ENCODE data around the gene TAF8. TPM values are rescaled to one million over a fixed set of nuclear protein-coding genes. Genes with fewer than 3 reads are reported as not detected.
A peak's percentile ranks its signal among the peaks of the same experiment; 100 is the strongest.

The TAF8 gene
- polyA plus RNA-seq, 1 of the 3 experiments (the other 2 are of a cell fraction), result 27.8 TPM

- Histone ChIP-seq H4K20me1 (ENCODE audit: insufficient read depth) (no peaks in the 10 kb centered on the region), H3F3A (replicated peaks; ENCODE audit: insufficient read depth) (peaks cover 3% of the 10 kb centered on the region), H3K4me1 (ENCODE audit: control insufficient read depth in 1 of 2, insufficient read depth in 2 of 2, low read depth in 1 of 2, low read length in 1 of 2) (no peaks in the 10 kb centered on the region), H3K27me3 (ENCODE audit: insufficient read depth) (no peaks in the 10 kb centered on the region), H3K9ac (no peak overlapping the region), H3K4me3 (ENCODE audit: low read depth in 2 of 2, low read length in 1 of 2) (no peak overlapping the region), H2AFZ (ENCODE audit: low read depth) (no peak overlapping the region), H3K36me3 (replicated peaks in 1 of 2; ENCODE audit: control insufficient read depth in 1 of 2, insufficient read depth in 2 of 2, low read length in 1 of 2) (peaks cover under 1 to 1% of the 10 kb centered on the region in 2 experiments), H3K9me2 (no peaks in the 10 kb centered on the region), H3K27ac (ENCODE audit: low read depth in 2 of 2, low read length in 1 of 2) (no peak overlapping the region), H3K79me2 (ENCODE audit: insufficient read depth) (no peaks in the 10 kb centered on the region), H3K4me2 (no peak overlapping the region), H3K9me3 (no peaks in the 10 kb centered on the region)
- CTCF ChIA-PET, result interaction anchor here (0.6 to 18.1 kb wide), 5 partner anchors 10 to 82 kb away, joined by 3 to 159 read pairs (median 3); no protein-coding TSS in a partner anchor
- POLR2A ChIA-PET, result no interaction called here
- no peak for TF ChIP-seq USF2 (IDR thresholded peaks at IDR 0.05; ENCODE audit: borderline replicate concordance, low read depth, low read length)
- TF ChIP-seq NFIC (IDR thresholded peaks at IDR 0.05; ENCODE audit: borderline replicate concordance), result no peak
- no peak for TF ChIP-seq IRF3 (IDR thresholded peaks at IDR 0.05; ENCODE audit: low read depth, low read length)
- TF ChIP-seq MXI1 (IDR thresholded peaks at IDR 0.05; ENCODE audit: low read depth, low read length), result no peak
- no peak for TF ChIP-seq YY1 (IDR thresholded peaks at IDR 0.05; ENCODE audit: low read depth)
- TF ChIP-seq NRF1 (IDR thresholded peaks at IDR 0.05; ENCODE audit: low read depth, low read length), result no peak
- TF ChIP-seq FOXM1 (IDR thresholded peaks at IDR 0.05; ENCODE audit: low read depth), result no peak
- TF ChIP-seq RFX5 (IDR thresholded peaks at IDR 0.05; ENCODE audit: low read length), result no peak
- no peak for TF ChIP-seq JUND (IDR thresholded peaks at IDR 0.05)
- no peak for TF ChIP-seq CTCF (IDR thresholded peaks at IDR 0.05)
- no peak for TF ChIP-seq CHD2 (IDR thresholded peaks at IDR 0.05; ENCODE audit: low read length, partially characterized antibody)
- no peak for TF ChIP-seq TAF1 (IDR thresholded peaks at IDR 0.05; ENCODE audit: borderline replicate concordance, low read depth, low read length)
- no peak for TF ChIP-seq RCOR1 (IDR thresholded peaks at IDR 0.05; ENCODE audit: low read length)
- no peak for TF ChIP-seq MEF2A (IDR thresholded peaks at IDR 0.05; ENCODE audit: borderline replicate concordance, low read depth)
- WGBS (ENCODE audit: low lambda C conversion rate), result 86% methylated on average over 5 of the region's 5 CpGs
- DNase-seq, result no peak
Observed at GRCh38 chr6:42083530-42083929, 33.2 kb downstream of the TAF8 start.

- H3F3A ChIP-seq (replicated peaks; ENCODE audit: insufficient read depth), result peaks cover 4% of the 10 kb centered on the region
- WGBS (ENCODE audit: low lambda C conversion rate), result 90% methylated on average over 5 of the region's 5 CpGs
Observed at GRCh38 chr6:42084889-42085288, 34.6 kb downstream of the TAF8 start.

More at GRCh38 chr6:42084889-42085288, 34.6 kb downstream of the TAF8 start:
- Histone ChIP-seq H3K4me3 (ENCODE audit: low read depth in 2 of 2, low read length in 1 of 2) (no peak overlapping the region), H3K9ac (no peak overlapping the region), H4K20me1 (ENCODE audit: insufficient read depth) (no peaks in the 10 kb centered on the region), H3K9me3 (no peaks in the 10 kb centered on the region), H3K4me2 (no peak overlapping the region), H3K79me2 (ENCODE audit: insufficient read depth) (no peaks in the 10 kb centered on the region), H3K4me1 (ENCODE audit: control insufficient read depth in 1 of 2, insufficient read depth in 2 of 2, low read depth in 1 of 2, low read length in 1 of 2) (no peaks in the 10 kb centered on the region), H3K9me2 (no peaks in the 10 kb centered on the region), H3K27ac (ENCODE audit: low read depth in 2 of 2, low read length in 1 of 2) (no peak overlapping the region), H3K27me3 (ENCODE audit: insufficient read depth) (no peaks in the 10 kb centered on the region), H3K36me3 (replicated peaks in 1 of 2; ENCODE audit: control insufficient read depth in 1 of 2, insufficient read depth in 2 of 2, low read length in 1 of 2) (no peaks in the 10 kb centered on the region), H2AFZ (ENCODE audit: low read depth) (no peak overlapping the region)
- CTCF ChIA-PET, result interaction anchor here (1.4 to 18.1 kb wide), 2 partner anchors 81 to 130 kb away, joined by 4 to 159 read pairs; no protein-coding TSS in a partner anchor
- no peak for DNase-seq
- POLR2A ChIA-PET, result no interaction called here
- TF ChIP-seq CTCF (IDR thresholded peaks at IDR 0.05), result 0 out of 2 replicates have a peak, but pooled peaks have one; percentile 17
- no peak for TF ChIP-seq IRF3 (IDR thresholded peaks at IDR 0.05; ENCODE audit: low read depth, low read length)
- TF ChIP-seq SIN3A (IDR thresholded peaks at IDR 0.05; ENCODE audit: borderline replicate concordance, low read depth, low read length), result no peak

All from SK-N-SH (cell line).